T follicular helper cell (primary cell): Measurements from ENCODE around the gene RSF1.

Source experiments
- DNase-seq: peaks from one replicate; pipeline ENCODE4 v3.0.0-alpha.2; 2020; ENCODE audit warnings: low read depth

The RSF1 gene

GRCh38 chr11:77750394-77751156 lies 69.9 kb downstream of the RSF1 start:
- no peak for DNase-seq

DNA sequence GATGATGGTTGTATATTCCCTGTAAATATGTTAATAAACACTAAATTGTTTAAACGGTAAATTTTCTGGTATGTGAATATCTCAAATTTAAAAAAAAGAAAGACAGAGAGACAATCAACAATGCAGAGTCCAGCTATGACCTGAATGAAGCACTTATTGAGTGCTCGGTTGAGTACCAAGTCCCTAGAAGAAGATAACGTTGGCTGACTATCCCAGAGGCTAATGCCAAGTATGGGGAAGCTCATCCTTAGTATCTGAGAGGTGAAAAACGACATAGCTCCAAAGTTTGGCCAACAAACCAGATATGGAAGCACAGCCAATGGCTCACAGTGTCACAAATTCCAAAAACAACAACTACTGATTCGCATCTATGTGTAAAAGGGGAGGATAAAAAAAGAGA lies 71.3 kb downstream of the RSF1 start:
- DNase-seq: no peak

- no peak for DNase-seq
These were observed 72.3 kb downstream of the RSF1 start for GRCh38 chr11:77748266-77748665.

DNA sequence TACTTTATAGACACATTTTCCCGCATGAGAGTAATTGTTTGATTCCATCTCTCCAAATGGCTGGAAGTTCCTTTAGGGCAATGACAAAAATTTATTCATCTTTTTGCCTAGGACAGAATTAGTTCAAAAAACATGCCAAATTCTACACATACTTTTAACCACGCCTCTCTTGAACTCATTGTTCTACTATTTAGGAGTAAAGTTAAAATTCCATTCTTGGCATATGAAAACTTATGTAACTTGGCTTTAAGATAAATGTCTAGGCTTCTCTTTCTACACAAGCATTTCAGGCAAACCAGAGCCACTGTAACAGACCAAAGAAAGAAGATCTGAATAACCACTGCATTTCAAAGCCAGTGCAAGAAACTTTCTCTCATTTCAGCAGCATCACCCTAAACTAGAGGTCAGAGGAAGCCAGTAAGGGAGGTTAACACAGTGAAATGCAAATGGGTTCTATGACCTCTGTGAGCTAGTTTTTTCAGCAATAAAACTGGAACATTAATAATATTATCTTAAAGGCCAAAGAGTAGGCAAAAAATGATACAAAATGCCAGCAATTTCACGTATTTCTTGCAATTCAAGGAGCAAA lies 73.0 kb downstream of the RSF1 start:
- no peak for DNase-seq

DNA sequence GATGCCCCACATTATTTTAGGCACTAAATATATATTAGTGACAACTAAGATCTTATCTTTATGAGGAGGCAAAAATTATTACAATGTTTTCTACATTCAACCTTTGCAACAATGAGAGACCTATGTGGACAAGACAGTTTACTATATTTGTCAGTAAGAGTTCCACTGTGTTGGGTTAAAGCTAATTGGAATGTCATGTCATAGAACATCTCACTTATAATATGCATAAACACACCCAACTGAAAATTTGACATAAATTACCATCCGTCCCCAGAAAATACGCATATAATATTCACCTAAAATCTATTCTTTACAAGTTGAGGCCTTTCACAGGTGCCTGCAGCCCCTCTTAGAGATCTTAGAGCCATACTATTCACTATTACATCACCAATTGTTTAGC lies 84.0 kb downstream of the RSF1 start:
- no peak for DNase-seq

- DNase-seq: no peak
These were observed 85.6 kb downstream of the RSF1 start for GRCh38 chr11:77734890-77735289.

- DNase-seq: no peak
These were observed 88.4 kb downstream of the RSF1 start for GRCh38 chr11:77732143-77732542.

DNA sequence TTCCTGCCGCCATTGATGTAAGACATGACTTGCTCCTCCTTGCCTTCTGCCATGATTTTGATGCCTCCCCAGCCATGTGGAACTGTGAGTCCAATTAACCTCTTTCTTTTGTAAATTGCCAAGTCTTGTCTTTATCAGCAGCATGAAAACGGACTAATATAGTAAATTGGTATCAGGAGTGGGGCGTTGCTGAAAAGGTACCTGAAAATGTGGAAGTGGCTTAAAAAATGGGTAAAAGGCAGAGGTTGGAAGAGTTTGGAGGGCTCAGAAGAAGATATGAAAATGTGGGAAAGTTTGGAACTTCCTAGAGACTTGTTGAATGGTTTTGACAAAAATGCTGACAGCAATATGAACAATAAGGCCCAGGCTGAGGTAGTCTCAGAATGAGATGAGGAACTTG lies 89.7 kb downstream of the RSF1 start:
- no peak for DNase-seq

DNA sequence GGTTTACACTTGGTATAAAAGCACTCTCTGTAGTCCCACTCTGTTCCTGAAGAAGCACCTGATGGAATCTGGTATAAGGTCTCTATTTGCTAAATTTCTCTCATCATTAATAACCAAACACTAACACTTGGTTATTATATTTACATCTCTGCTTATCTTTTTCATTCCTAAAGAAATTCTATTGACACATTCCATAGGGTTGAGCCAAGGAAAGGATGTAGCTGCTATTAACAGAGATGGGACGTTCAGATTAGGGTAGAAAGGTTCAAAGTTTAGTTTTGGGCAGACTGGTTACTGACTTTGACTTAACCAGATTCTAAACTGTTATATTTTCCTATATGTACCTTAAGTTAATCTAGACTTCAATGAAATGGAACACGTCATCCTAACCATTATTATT lies 91.5 kb downstream of the RSF1 start:
- no peak for DNase-seq

GRCh38 chr11:77728203-77728786 lies 92.2 kb downstream of the RSF1 start:
- DNase-seq: no peak

- DNase-seq: no peak
These were observed 94.0 kb downstream of the RSF1 start for GRCh38 chr11:77726524-77726923.

DNA sequence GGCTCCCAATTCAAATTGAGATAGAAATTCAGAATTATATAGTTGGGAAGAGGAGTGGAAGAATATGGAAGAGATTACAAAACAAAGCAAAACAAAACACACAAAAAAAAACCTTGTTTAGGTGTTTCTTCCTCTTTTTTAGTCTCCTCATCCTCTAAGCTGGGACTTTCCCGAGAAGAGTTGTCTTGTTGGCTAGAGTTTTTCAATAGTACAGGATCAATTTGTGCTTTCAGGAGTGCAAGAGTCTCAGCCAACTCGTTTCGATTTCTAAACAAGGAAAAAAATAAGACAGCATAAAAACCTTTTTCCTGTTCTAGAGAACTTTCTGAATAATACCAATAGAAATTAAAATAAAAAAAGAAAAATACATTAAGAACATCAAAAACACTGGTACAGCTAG lies 95.1 kb downstream of the RSF1 start:
- no peak for DNase-seq

DNA sequence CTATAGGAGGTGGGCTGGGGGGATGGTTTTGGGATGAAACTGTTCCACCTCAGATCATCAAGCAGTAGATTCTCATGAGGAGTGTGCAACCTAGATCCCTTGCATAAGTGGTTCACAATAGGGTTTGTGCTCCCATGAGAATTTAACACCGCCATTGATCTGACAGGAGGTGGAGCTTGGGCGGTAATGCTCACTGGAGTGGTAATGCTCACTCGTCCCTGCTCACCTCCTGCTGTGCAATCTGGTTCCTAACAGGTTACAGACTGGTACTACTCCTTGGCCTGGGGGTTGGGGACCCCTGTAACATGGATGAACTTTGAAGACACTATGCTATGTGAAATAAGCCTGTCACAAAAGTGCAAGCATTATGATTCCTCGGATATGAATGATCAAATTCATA lies 95.9 kb downstream of the RSF1 start:
- DNase-seq: no peak

- no peak for DNase-seq
These were observed 97.5 kb downstream of the RSF1 start for GRCh38 chr11:77723024-77723423.

DNA sequence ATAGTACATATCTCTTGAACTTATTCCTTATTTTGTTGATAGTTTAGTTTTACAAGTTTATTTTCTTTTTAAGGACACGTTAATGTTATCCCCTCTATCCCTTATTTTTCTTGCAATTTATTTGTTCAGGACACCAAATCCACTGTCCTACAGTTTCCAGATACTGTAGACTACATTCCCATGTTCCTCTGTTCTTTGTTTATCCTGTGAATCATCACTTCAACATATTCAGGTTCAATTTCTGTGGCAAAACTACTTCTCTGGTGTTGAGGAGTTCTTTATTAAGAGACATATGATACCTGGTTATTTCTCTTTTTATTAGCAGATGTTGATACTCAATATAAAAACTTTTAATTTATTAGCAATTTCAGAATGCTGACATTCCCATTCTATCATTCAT lies 110.2 kb downstream of the RSF1 start:
- no peak for DNase-seq

- DNase-seq: no peak
These were observed 114.5 kb downstream of the RSF1 start for GRCh38 chr11:77705876-77706579.

DNA sequence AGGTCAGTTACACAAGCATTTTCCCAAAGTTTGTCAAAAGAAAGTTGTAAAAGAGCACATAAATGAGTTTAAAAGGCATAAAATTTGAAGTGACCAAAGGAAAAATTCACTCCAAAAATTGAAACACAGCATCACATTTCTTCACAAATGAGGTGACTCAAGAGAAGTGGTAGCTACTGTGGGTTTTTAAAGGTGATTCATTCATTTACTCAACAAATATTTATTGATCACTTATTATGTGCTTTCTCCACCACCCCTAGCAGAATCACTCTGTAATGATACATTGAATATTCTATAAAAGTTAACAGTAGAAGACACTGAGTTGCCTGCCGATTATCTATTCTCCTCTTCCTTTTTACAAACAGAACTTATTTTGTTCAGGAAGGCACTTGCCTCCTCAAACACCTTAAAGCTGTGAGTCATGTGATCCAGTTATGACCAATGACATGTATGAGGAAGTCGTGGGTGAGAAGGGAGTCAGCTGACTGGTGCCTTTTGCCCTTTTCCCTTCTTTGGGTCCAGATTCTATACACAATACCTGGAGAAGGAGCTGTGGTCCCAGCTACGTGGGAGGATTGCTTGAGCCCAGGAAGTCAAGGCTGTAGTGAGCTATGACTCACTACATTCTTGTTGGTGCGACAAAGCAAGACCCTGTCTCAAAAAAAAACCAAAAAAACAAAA lies 115.2 kb downstream of the RSF1 start:
- no peak for DNase-seq

DNA sequence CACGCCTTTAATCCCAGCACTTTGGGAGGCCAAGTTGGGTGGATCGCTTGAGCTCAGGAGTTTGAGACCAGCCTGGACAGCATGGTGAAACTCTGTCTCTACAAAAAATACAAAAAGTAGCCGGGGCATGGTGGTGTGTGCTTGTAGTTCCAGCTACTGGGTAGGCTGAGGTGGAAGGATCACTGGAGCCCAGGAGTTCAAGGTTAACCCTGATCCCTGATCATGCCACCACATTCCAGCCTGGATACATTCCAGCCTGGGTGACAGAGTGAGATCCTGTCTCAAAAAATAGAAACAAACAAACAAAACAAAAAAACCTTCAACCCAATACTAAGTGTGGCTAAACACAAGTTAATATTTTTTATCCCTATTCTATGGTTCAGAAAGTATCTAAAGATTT lies 116.5 kb downstream of the RSF1 start:
- no peak for DNase-seq

DNA sequence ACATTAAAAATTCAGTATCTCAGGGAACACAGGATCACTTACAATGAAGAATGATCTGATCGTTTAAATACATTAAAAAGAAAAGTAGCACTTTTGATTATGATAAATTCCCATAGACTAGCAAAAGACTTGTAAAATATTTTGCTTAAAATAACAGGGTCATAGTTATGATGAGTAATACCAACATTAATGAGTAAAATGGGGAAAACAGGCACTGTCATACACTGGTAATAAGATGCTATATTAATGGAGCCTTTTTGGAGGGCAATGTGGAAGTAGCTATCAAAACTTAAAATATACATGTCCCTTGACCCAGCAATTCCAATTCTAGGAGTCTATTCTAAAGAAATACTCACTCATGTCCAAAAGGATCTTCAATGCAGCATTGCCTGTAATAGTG lies 121.1 kb downstream of the RSF1 start:
- no peak for DNase-seq

- DNase-seq: no peak
These were observed 121.6 kb downstream of the RSF1 start for GRCh38 chr11:77698896-77699295.

- DNase-seq: no peak
These were observed 122.7 kb downstream of the RSF1 start for GRCh38 chr11:77697865-77698264.

DNA sequence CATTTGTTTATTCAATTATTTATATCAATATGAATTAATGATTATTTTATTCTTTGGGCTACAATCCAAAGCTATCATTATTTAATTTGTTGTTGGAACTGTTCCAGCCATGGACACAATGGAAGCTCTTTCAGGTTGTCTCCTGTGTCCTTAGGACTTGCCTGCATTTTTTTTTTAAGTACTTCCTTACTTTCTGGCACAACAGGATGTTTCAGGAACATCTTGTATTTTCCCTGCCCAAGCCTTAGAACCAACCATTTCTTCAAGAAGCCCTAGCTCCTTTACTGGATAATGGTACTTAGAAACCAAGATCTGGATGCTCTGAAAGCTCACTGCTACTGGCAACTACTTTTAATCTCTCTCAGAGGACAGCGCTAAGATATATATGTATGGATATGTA lies 125.1 kb downstream of the RSF1 start:
- no peak for DNase-seq
